ENCODE data around the gene MIER1.
"Not testable (repeated sequence)": the region's sequence is repeated elsewhere in the genome, so short reads cannot be mapped to it uniquely, and the experiment has no call there.

Gene MIER1

DNA sequence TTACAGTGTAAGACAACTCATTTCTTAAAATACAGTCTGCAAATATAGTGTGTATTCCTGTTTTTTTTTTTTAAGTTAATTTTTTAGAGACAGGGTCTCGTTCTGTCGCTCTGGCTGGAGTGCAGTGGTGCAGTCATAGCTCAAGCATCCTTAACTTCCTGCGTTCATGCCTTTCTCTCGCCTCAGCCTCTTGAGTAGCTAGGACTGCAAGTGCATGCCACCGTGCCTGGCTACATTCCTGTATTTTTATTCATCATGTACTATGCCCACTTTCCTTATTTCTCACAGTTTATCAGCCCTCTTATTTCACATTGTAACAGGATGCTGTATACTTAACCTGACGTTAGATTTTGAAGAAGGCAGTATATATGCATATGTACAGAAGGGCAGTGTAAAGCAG, 26.7 kb downstream of the MIER1 start:
- Histone ChIP-seq H3K4me1 (ENCODE audit: insufficient read depth, low read length) (no peaks in the 10 kb centered on the region), H3K9ac (ENCODE audit: low read depth, low read length) (no peak overlapping the region), H3K9me3 (ENCODE audit: control insufficient read depth, insufficient read depth, low read length) (no peaks in the 10 kb centered on the region), H3K36me3 (ENCODE audit: insufficient read depth, low read length) (peaks cover 4% of the 10 kb centered on the region)

DNA sequence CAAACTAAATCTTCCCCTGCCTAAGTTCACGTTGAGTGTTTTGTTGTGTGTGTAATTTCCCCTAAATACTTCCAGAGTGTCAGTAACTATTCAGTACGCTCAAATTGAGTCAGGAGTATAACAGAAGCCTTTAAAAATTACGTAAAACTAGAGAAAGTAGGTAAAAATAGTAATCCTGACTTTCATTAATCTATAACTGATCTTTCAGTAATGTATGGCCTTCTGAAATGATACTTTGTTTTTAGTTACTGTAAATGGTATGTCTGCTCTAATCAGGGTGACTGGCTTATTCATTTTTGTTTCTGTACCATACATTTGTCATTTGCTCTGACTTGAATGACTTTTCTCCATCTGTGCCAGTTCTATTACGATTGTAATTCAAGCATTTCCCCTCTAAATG, 29.4 kb downstream of the MIER1 start:
- no peaks in the 10 kb centered on the region for H3K4me1 ChIP-seq (ENCODE audit: insufficient read depth, low read length)
- H3K9me3 ChIP-seq (ENCODE audit: control insufficient read depth, insufficient read depth, low read length), result no peaks in the 10 kb centered on the region
- H3K9ac ChIP-seq (ENCODE audit: low read depth, low read length), result no peak overlapping the region
- H3K36me3 ChIP-seq (ENCODE audit: insufficient read depth, low read length), result no peaks in the 10 kb centered on the region; the same call in 1 of the 2 replicates

DNA sequence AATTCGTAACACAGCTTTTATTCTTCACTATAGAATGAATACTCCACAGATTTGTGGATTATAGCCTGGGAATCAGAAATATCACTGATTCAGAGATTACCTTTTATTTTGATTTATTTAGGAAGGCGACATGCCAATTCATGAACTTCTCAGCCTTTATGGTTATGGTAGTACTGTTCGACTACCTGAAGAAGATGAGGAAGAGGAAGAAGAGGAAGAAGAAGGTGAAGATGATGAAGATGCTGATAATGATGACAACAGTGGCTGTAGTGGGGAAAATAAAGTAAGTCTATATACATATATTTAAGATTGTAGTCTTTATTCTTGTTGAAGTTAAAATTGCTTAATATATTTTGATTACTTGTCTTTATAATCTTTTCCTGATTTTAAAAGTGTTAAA, 33.1 kb downstream of the MIER1 start:
- Histone ChIP-seq H3K36me3 (ENCODE audit: insufficient read depth, low read length) (no peaks in the 10 kb centered on the region), H3K4me1 (ENCODE audit: insufficient read depth, low read length) (peaks cover 7% of the 10 kb centered on the region; the same call in 1 of the 2 replicates), H3K9me3 (ENCODE audit: control insufficient read depth, insufficient read depth, low read length) (no peaks in the 10 kb centered on the region), H3K9ac (ENCODE audit: low read depth, low read length) (no peak overlapping the region)

DNA sequence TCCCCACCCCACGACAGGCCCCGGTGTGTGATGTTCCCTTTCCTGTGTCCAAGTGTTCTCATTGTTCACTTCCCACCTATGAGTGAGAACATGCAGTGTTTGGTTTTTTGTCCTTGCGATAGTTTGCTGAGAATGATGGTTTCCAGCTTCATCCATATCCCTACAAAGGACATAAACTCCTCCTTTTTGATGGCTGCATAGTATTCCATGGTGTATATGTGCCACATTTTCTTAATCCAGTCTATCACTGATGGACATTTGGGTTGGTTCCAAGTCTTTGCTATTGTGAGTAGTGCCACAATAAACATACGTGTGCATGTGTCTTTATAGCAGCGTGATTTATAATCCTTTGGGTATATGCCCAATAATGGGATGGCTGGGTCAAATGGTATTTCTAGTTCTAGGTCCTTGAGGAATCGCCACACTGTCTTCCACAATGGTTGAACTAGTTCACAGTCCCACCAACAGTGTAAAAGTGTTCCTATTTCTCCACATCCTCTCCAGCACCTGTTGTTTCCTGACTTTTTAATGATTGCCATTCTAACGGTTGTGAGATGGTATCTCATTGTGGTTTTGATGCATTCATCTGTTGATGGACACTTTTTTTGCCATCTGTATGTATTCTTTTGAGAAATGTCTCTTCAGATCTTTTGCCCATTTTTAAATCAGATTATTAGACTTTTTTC, 41.5 kb downstream of the MIER1 start:
- not testable (repeated sequence) for H3K4me1 ChIP-seq (ENCODE audit: insufficient read depth, low read length); H3K36me3 ChIP-seq (ENCODE audit: insufficient read depth, low read length); H3K9ac ChIP-seq (ENCODE audit: low read depth, low read length); H3K9me3 ChIP-seq (ENCODE audit: control insufficient read depth, insufficient read depth, low read length)

DNA sequence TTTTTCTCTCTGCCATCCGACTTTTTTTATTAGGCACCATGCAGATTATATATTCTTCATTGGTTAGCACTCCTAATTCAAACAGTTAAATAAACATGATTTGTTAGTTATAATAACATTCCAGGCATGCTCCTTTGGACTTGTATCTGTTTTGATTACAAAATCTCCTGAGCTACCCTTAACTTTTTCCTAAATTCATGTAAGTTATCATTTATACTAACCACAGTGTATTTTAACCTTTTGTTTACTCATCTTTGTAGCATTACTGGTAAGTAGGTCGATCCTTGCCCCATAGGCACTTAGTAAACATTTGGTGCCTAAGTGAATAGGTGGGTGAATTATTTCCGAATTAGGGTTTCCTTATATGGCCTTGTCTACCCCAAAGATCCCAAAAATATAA, 43.8 kb downstream of the MIER1 start:
- peaks cover 8% of the 10 kb centered on the region; the same call in 1 of the 2 replicates for H3K36me3 ChIP-seq (ENCODE audit: insufficient read depth, low read length)
- H3K9me3 ChIP-seq (ENCODE audit: control insufficient read depth, insufficient read depth, low read length), result no peaks in the 10 kb centered on the region
- no peaks in the 10 kb centered on the region for H3K4me1 ChIP-seq (ENCODE audit: insufficient read depth, low read length)
- H3K9ac ChIP-seq (ENCODE audit: low read depth, low read length), result no peak overlapping the region

DNA sequence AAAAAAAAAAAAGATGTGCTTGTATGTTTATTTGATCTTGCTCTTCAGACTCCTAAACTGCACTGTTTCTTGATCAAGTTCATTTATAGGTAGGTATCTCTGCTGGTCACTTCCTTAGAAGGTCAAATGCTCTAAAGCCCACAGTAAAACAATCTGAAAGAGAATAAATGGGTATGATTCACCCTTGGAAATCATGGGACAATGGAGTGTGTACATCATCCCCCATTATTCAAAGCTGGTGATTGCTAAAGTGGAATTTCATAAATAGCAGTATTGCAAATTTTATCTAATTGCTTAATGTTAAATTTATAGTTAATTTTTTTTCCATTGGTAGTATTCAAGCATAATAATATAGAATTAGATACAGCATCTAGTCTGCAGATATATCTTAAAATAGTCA, 53.4 kb downstream of the MIER1 start:
- no peaks in the 10 kb centered on the region for H3K4me1 ChIP-seq (ENCODE audit: insufficient read depth, low read length)
- H3K9ac ChIP-seq (ENCODE audit: low read depth, low read length), result no peak overlapping the region
- H3K36me3 ChIP-seq (ENCODE audit: insufficient read depth, low read length), result peaks cover 8% of the 10 kb centered on the region; the same call in 1 of the 2 replicates
- H3K9me3 ChIP-seq (ENCODE audit: control insufficient read depth, insufficient read depth, low read length), result no peaks in the 10 kb centered on the region; the same call in 1 of the 2 replicates

DNA sequence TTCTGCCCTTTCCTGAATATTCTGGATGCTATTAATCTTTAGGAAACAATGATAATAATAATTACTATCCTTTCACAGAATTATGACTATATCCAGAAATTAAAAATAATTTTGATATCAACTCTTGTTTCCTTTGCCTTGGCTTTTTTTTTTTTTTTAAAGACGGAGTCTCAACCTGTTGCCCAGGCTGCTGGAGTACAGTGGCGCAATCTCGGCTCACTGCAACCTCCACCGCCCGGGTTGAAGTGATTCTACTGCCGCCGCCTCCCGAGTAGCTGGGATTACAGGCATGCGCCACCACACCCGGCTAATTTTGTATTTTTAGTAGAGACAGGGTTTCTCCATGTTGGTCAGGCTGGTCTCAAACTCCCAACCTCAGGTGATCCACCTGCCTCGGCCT, 54.8 kb downstream of the MIER1 start:
- H3K4me1 ChIP-seq (ENCODE audit: insufficient read depth, low read length); H3K9me3 ChIP-seq (ENCODE audit: control insufficient read depth, insufficient read depth, low read length); H3K9ac ChIP-seq (ENCODE audit: low read depth, low read length); H3K36me3 ChIP-seq (ENCODE audit: insufficient read depth, low read length): not testable (repeated sequence)

DNA sequence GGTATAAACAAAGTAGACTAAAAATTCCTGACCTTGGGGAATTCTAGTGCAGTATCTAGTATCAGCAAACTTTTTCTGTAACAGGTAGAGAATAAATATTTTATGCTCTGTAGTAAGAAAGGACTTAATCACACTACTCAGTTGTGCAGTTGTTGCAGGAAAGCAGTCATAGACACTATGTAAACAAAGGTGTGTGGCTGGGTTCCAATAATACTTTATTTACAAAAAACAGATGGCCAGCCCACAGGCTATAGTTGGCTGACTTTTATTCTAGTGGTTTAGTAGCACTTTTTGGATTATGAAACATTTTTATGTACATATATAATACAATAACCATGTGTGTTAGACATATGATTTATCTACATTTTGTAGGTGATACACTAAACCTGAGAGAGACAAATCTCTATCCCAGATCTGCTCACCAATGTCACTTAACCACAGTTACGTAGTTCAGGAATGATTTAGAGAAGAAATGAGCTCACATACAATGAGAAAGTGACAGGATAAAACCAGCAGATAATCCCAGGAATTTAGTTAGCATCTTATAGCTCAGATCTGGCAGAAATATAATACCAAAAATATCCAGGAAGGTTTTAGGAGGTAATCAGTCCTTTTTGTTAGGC, 56.1 kb downstream of the MIER1 start:
- Histone ChIP-seq H3K9me3 (ENCODE audit: control insufficient read depth, insufficient read depth, low read length) (no peaks in the 10 kb centered on the region; the same call in 1 of the 2 replicates), H3K36me3 (ENCODE audit: insufficient read depth, low read length) (peaks cover 6% of the 10 kb centered on the region; the same call in 1 of the 2 replicates), H3K9ac (ENCODE audit: low read depth, low read length) (no peak overlapping the region), H3K4me1 (ENCODE audit: insufficient read depth, low read length) (no peaks in the 10 kb centered on the region)

DNA sequence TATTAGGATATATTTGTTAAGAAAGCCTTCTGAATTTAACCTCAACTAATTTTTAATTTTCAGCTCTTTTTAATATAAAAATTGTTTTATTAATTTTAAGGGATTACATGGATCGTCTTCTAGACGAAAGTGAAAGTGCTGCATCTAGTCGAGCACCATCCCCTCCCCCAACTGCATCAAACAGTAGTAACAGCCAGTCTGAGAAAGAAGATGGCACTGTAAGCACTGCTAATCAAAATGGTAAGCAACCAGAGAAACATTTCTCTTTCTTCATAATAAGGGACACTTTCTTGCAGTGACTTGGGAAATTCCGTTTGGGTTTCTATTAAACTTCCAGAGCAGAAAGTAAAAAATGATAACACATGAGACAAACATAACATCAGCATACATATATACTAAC, 56.9 kb downstream of the MIER1 start:
- peaks cover 6% of the 10 kb centered on the region; the same call in 1 of the 2 replicates for H3K36me3 ChIP-seq (ENCODE audit: insufficient read depth, low read length)
- no peak overlapping the region for H3K9ac ChIP-seq (ENCODE audit: low read depth, low read length)

DNA sequence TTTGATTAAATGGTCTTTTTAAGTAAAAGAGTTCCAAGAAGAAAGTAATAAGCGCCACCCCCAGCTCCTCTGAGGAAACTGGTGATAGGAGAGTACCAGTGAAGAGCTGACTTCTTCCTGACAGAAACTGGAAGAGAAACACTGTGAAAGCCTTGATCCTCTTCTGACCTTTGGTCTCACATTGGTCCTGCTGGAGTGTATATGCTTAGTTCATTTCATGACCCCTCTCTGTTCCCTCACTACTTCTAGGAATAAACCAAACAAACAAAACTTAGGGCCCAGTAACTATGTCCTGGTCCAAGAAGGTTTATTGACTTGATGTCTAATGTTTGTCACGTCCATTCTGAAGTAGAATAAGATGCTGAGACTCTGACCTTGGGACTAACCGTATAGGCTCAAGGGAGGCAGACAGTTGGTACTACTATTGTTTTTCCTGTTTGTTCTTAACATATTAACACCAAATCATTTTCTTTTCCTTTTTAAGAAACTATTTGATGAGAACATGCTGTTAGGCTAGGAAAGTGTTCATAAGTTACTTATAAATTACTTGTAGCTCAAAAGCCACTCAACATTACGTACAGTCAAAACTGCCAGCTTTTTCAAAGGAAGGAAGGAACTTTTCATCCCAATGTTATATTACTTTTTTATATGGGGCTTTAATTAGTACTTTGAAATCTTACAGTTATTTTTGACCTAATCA, 57.9 kb downstream of the MIER1 start:
- H3K9ac ChIP-seq (ENCODE audit: low read depth, low read length), result no peak overlapping the region
- no peaks in the 10 kb centered on the region; the same call in 1 of the 2 replicates for H3K9me3 ChIP-seq (ENCODE audit: control insufficient read depth, insufficient read depth, low read length)
- H3K4me1 ChIP-seq (ENCODE audit: insufficient read depth, low read length), result no peaks in the 10 kb centered on the region
- peaks cover 6% of the 10 kb centered on the region; the same call in 1 of the 2 replicates for H3K36me3 ChIP-seq (ENCODE audit: insufficient read depth, low read length)

More for the DNA sequence above, 56.9 kb downstream of the MIER1 start:
- H3K9me3 ChIP-seq (ENCODE audit: control insufficient read depth, insufficient read depth, low read length), result no peaks in the 10 kb centered on the region; the same call in 1 of the 2 replicates
- H3K4me1 ChIP-seq (ENCODE audit: insufficient read depth, low read length), result no peaks in the 10 kb centered on the region

DNA sequence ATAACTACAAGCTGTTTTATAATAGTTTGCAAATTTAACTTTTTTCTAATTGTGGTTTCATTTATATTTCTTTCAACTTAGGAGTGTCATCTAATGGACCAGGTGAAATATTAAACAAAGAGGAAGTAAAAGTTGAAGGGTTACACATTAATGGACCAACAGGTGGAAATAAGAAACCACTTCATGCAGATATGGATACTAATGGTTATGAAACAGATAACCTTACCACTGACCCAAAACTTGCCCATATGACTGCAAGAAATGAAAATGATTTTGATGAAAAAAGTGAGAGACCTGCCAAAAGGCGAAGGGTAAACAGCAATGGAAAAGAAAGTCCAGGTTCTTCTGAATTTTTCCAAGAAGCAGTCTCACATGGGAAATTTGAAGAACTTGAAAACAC, 59.7 kb downstream of the MIER1 start:
- Histone ChIP-seq H3K9me3 (ENCODE audit: control insufficient read depth, insufficient read depth, low read length) (no peaks in the 10 kb centered on the region; the same call in 1 of the 2 replicates), H3K9ac (ENCODE audit: low read depth, low read length) (no peak overlapping the region), H3K4me1 (ENCODE audit: insufficient read depth, low read length) (no peaks in the 10 kb centered on the region), H3K36me3 (ENCODE audit: insufficient read depth, low read length) (peaks cover 1% of the 10 kb centered on the region; the same call in 1 of the 2 replicates)

DNA sequence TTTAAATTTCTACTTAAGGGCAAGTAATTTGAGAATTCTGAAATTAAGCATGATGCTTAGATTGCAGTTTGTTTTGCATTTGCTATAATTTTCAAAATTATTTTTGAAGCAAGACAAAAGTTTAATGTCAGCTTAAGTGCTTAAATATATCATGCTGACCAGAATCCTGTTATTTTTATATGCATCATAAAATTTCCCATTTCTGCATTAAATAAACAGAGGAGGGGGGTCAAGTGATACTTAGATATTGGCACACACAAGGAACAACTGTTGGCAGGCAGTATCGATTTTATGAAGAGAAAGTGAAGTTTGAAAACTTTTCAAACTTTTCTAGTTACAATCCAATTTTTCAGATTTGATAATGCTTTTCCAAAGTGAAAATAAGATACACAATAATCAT, 61.0 kb downstream of the MIER1 start:
- Histone ChIP-seq H3K36me3 (ENCODE audit: insufficient read depth, low read length) (no peaks in the 10 kb centered on the region; the same call in 1 of the 2 replicates), H3K9ac (ENCODE audit: low read depth, low read length) (no peak overlapping the region), H3K9me3 (ENCODE audit: control insufficient read depth, insufficient read depth, low read length) (no peaks in the 10 kb centered on the region), H3K4me1 (ENCODE audit: insufficient read depth, low read length) (no peaks in the 10 kb centered on the region)

DNA sequence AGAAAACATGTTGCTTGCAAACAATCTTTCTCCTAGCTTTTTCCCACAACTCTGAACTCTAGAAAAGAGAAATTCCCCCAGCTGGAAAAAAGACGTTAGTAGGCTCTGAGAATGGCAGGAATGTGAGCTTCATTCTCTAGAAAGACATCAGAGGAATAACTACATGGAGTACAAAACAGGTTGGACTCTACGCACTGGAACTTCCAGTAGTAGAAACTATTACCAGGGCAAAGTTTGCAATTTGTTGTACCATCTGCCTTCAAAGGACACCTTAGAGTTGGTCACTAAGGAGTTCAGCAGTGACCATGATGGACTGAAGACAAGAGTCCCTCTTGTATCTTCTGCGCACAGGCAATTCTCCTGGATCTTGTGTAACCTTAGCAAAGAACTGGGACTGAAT, 68.3 kb downstream of the MIER1 start:
- H3K9me3 ChIP-seq (ENCODE audit: control insufficient read depth, insufficient read depth, low read length), result no peaks in the 10 kb centered on the region
- no peaks in the 10 kb centered on the region for H3K4me1 ChIP-seq (ENCODE audit: insufficient read depth, low read length)
- H3K36me3 ChIP-seq (ENCODE audit: insufficient read depth, low read length), result no peaks in the 10 kb centered on the region; the same call in 1 of the 2 replicates
- no peak overlapping the region for H3K9ac ChIP-seq (ENCODE audit: low read depth, low read length)

DNA sequence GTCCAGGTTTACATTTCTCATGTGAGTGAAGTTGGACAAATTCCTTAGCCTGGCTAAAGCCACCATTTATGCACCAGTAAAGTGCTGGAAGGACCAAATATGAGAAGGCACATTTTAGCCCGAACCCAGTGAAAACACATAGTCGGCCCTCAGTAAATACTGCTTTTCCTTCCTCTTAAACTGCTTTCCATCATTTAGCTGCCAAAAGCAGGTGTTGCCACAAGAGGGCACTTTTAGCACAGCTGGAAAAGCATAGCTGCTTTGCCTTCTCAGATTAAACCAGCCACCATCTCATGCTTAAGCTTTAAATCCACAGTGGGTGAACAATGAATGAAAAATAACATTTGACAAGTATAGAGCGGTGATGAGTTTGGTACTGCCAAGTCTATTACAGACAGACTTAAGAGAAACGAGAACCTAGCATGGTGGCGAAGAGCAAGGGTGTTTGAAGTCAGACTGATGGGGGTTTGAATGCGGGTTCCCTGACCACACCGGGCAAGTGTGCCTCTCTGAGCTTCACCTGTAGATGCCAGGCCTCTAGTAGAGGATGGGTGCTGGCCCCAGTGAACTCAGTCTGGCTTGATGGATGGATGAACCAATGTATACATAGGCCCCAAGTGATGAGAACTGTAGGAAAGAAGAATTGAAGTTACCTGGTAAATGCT, 71.4 kb downstream of the MIER1 start:
- Histone ChIP-seq H3K9me3 (ENCODE audit: control insufficient read depth, insufficient read depth, low read length) (no peaks in the 10 kb centered on the region), H3K36me3 (ENCODE audit: insufficient read depth, low read length) (no peaks in the 10 kb centered on the region), H3K4me1 (ENCODE audit: insufficient read depth, low read length) (peaks cover 6% of the 10 kb centered on the region; the same call in 1 of the 2 replicates), H3K9ac (ENCODE audit: low read depth, low read length) (no peak overlapping the region)
